ENCODE measurements around the gene EXOC2. TPM values are rescaled to one million over a fixed set of nuclear protein-coding genes. Genes with fewer than 3 reads are reported as not detected.

Gene EXOC2
- total RNA-seq, 1 donor from 2014 or later, result 44.4 TPM

DNA sequence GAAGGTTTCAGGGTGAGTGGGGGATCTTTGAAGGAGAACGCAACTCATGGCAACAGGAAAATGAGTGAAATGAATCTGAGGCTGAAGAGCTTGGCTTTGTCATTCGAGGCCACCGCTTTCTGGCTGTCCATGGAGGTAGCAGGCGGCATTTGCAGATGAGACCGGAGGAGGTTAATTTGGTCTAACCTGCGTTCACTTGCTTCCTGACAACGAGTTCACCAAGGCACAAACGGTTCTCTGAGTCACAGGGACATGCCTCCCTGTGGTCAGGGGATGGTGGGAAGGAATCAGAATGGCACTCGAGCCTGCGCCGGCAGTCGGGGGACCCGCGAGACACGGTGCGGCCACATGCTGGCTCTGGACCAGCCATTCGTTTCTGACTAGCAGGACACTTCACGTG is 226.4 kb downstream of the EXOC2 start:
- no peak for DNase-seq (ENCODE audit: low read depth)
- Histone ChIP-seq H3K79me2 (ENCODE audit: insufficient read depth, low read length) (no peaks in the 10 kb centered on the region), H3K4me1 (ENCODE audit: insufficient read depth, low read length) (no peaks in the 10 kb centered on the region), H3K4me3 (ENCODE audit: insufficient read depth, low read depth, low read length) (no peak overlapping the region), H2AFZ (ENCODE audit: low read depth, low read length) (no peak overlapping the region), H3K9ac (ENCODE audit: low read length) (no peak overlapping the region), H3K36me3 (ENCODE audit: insufficient read depth, low read length) (no peaks in the 10 kb centered on the region), H3K4me2 (ENCODE audit: low read length) (no peak overlapping the region), H3K9me3 (ENCODE audit: insufficient read depth, low read depth, low read length) (no peaks in the 10 kb centered on the region), H4K20me1 (ENCODE audit: insufficient read depth, low read length) (no peaks in the 10 kb centered on the region), H3K27ac (ENCODE audit: low read depth, low read length) (no peak overlapping the region), H3K27me3 (ENCODE audit: insufficient read depth, low read length) (no peaks in the 10 kb centered on the region)
- no peak for FAIRE-seq
- Mint-ChIP-seq H3K9me3 (ENCODE audit: unreplicated experiment) (peaks cover 6% of the 10 kb centered on the region), H3K27ac (ENCODE audit: unreplicated experiment) (no peak overlapping the region), H3K36me3 (ENCODE audit: low read depth, unreplicated experiment) (no peaks in the 10 kb centered on the region), H3K27me3 (ENCODE audit: low read depth, unreplicated experiment) (peaks cover 55% of the 10 kb centered on the region), H3K4me3 (ENCODE audit: unreplicated experiment) (no peak overlapping the region), H3K4me1 (ENCODE audit: low read depth, unreplicated experiment) (no peaks in the 10 kb centered on the region)
- TF ChIP-seq EZH2 (IDR thresholded peaks at IDR 0.05; ENCODE audit: insufficient read depth, low read length), result no peak
- TF ChIP-seq, protein P1, sequence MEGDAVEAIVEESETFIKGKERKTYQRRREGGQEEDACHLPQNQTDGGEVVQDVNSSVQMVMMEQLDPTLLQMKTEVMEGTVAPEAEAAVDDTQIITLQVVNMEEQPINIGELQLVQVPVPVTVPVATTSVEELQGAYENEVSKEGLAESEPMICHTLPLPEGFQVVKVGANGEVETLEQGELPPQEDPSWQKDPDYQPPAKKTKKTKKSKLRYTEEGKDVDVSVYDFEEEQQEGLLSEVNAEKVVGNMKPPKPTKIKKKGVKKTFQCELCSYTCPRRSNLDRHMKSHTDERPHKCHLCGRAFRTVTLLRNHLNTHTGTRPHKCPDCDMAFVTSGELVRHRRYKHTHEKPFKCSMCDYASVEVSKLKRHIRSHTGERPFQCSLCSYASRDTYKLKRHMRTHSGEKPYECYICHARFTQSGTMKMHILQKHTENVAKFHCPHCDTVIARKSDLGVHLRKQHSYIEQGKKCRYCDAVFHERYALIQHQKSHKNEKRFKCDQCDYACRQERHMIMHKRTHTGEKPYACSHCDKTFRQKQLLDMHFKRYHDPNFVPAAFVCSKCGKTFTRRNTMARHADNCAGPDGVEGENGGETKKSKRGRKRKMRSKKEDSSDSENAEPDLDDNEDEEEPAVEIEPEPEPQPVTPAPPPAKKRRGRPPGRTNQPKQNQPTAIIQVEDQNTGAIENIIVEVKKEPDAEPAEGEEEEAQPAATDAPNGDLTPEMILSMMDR (IDR thresholded peaks at IDR 0.05; ENCODE audit: insufficient read depth, low read depth, low read length), result no peak

DNA sequence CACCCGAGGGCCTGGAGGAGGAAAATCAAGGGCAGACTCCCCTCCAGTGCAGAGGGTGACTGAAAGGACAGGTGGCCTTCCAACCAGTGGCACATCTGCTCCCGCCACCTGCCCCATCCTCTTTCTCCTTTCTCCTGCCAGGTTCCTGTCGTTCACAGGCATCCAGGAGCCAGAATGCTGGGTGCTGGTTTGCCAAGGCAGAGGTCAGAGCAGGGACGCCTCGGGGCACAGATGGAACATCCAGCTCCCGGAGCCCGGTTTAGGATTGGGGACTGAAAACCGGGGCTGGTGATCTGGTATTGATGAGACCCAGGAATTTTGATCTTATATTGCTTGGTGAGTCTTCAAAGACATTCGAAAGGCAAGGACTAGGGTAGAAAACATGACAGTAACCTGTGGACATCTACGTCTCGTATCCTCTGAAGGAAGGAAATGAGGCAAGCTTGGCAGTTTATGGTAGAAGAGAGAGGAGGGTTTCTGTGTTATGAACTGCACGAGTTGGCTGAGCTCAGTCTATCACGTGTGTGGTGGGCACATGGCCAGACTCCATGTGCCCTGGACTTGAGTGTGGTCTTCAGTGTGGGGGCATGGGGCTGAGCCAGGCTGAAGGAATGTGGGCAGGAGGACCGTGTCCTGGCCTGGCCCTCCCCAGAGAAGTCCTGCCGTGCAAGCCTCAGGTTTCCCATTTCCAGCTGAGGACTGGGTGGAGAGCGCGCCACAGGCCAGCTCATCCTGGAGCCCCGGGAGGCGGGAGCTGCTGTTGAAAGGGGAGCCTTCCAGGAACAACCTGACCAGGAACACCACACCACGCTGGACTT is 227.2 kb downstream of the EXOC2 start:
- H3K4me3 ChIP-seq (ENCODE audit: insufficient read depth, low read depth, low read length), result no peak overlapping the region
- H3K4me3 Mint-ChIP-seq (ENCODE audit: unreplicated experiment), result no peak overlapping the region
- no peaks in the 10 kb centered on the region for H3K36me3 ChIP-seq (ENCODE audit: insufficient read depth, low read length)
- no peak overlapping the region for H3K9ac ChIP-seq (ENCODE audit: low read length)
- H4K20me1 ChIP-seq (ENCODE audit: insufficient read depth, low read length), result no peaks in the 10 kb centered on the region
- H3K4me2 ChIP-seq (ENCODE audit: low read length), result no peak overlapping the region
- no peak overlapping the region for H2AFZ ChIP-seq (ENCODE audit: low read depth, low read length)
- no peak overlapping the region for H3K27ac ChIP-seq (ENCODE audit: low read depth, low read length)
- no peak for FAIRE-seq
- H3K9me3 Mint-ChIP-seq (ENCODE audit: unreplicated experiment), result peaks cover 6% of the 10 kb centered on the region
- H3K4me1 ChIP-seq (ENCODE audit: insufficient read depth, low read length), result no peaks in the 10 kb centered on the region
- no peaks in the 10 kb centered on the region for H3K27me3 ChIP-seq (ENCODE audit: insufficient read depth, low read length)
- TF ChIP-seq, protein P1 (IDR thresholded peaks at IDR 0.05; ENCODE audit: insufficient read depth, low read depth, low read length), result no peak
- TF ChIP-seq EZH2 (IDR thresholded peaks at IDR 0.05; ENCODE audit: insufficient read depth, low read length), result no peak
- H3K36me3 Mint-ChIP-seq (ENCODE audit: low read depth, unreplicated experiment), result no peaks in the 10 kb centered on the region
- DNase-seq (ENCODE audit: low read depth), result no peak
- H3K4me1 Mint-ChIP-seq (ENCODE audit: low read depth, unreplicated experiment), result no peaks in the 10 kb centered on the region
- no peaks in the 10 kb centered on the region for H3K9me3 ChIP-seq (ENCODE audit: insufficient read depth, low read depth, low read length)
- H3K27ac Mint-ChIP-seq (ENCODE audit: unreplicated experiment), result no peak overlapping the region
- H3K27me3 Mint-ChIP-seq (ENCODE audit: low read depth, unreplicated experiment), result peaks cover 52% of the 10 kb centered on the region
- no peaks in the 10 kb centered on the region for H3K79me2 ChIP-seq (ENCODE audit: insufficient read depth, low read length)

GRCh38 chr6:456887-457286 is 236.1 kb downstream of the EXOC2 start:
- Histone ChIP-seq H3K27me3 (ENCODE audit: insufficient read depth, low read length) (peaks cover 5% of the 10 kb centered on the region), H3K9me3 (ENCODE audit: insufficient read depth, low read depth, low read length) (no peaks in the 10 kb centered on the region), H4K20me1 (ENCODE audit: insufficient read depth, low read length) (no peaks in the 10 kb centered on the region), H3K36me3 (ENCODE audit: insufficient read depth, low read length) (no peaks in the 10 kb centered on the region), H3K4me3 (ENCODE audit: insufficient read depth, low read depth, low read length) (no peak overlapping the region), H3K4me2 (ENCODE audit: low read length) (no peak overlapping the region), H3K27ac (ENCODE audit: low read depth, low read length) (no peak overlapping the region), H2AFZ (ENCODE audit: low read depth, low read length) (no peak overlapping the region), H3K4me1 (ENCODE audit: insufficient read depth, low read length) (no peaks in the 10 kb centered on the region), H3K79me2 (ENCODE audit: insufficient read depth, low read length) (no peaks in the 10 kb centered on the region), H3K9ac (ENCODE audit: low read length) (no peak overlapping the region)
- DNase-seq (ENCODE audit: low read depth), result no peak
- H3K4me3 Mint-ChIP-seq (ENCODE audit: unreplicated experiment), result no peak overlapping the region
- peaks cover 9% of the 10 kb centered on the region for H3K9me3 Mint-ChIP-seq (ENCODE audit: unreplicated experiment)
- H3K4me1 Mint-ChIP-seq (ENCODE audit: low read depth, unreplicated experiment), result no peaks in the 10 kb centered on the region
- no peak for FAIRE-seq
- peaks cover 12% of the 10 kb centered on the region for H3K27me3 Mint-ChIP-seq (ENCODE audit: low read depth, unreplicated experiment)
- no peak for TF ChIP-seq EZH2 (IDR thresholded peaks at IDR 0.05; ENCODE audit: insufficient read depth, low read length)
- TF ChIP-seq, protein P1 (IDR thresholded peaks at IDR 0.05; ENCODE audit: insufficient read depth, low read depth, low read length), result no peak
- H3K36me3 Mint-ChIP-seq (ENCODE audit: low read depth, unreplicated experiment), result no peaks in the 10 kb centered on the region
- H3K27ac Mint-ChIP-seq (ENCODE audit: unreplicated experiment), result peak overlapping the region; percentile 21
